Measurements from ENCODE around the gene DAAM1.

Gene DAAM1

DNA sequence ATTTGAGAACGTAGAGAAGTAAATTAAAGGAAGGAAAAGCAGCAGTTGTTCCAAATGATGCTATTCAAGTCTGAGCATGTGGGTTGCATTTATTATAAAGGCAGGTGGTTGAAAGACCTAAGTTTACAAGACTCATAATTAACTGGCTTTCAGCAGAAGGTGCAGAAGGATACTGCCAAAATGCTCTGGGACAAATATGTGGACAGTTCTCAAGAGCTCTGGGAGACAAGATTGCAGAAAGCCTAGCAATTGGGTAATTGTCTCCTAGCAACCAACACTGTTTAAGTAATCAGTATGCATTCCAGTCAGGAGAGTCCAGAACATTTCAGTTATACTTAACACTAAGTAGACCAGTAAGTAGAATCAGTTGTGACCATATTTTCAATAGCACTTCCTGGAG, 145.2 kb downstream of the DAAM1 start:
- Histone ChIP-seq H3K4me3 (ENCODE audit: low read depth in 1 of 2, low read length in 1 of 2) (no peak overlapping the region), H3K36me3 (no peaks in the 10 kb centered on the region), H3K27me3 (no peaks in the 10 kb centered on the region), H3K9me3 (no peaks in the 10 kb centered on the region), H3K4me1 (ENCODE audit: control insufficient read depth in 1 of 2, insufficient read depth in 1 of 2, low read depth in 1 of 2, low read length in 1 of 2) (peaks cover 36 to 42% of the 10 kb centered on the region in 2 experiments), H3K27ac (no peak overlapping the region)
- TF ChIP-seq, protein P1, sequence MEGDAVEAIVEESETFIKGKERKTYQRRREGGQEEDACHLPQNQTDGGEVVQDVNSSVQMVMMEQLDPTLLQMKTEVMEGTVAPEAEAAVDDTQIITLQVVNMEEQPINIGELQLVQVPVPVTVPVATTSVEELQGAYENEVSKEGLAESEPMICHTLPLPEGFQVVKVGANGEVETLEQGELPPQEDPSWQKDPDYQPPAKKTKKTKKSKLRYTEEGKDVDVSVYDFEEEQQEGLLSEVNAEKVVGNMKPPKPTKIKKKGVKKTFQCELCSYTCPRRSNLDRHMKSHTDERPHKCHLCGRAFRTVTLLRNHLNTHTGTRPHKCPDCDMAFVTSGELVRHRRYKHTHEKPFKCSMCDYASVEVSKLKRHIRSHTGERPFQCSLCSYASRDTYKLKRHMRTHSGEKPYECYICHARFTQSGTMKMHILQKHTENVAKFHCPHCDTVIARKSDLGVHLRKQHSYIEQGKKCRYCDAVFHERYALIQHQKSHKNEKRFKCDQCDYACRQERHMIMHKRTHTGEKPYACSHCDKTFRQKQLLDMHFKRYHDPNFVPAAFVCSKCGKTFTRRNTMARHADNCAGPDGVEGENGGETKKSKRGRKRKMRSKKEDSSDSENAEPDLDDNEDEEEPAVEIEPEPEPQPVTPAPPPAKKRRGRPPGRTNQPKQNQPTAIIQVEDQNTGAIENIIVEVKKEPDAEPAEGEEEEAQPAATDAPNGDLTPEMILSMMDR (IDR thresholded peaks at IDR 0.05), result no peak

DNA sequence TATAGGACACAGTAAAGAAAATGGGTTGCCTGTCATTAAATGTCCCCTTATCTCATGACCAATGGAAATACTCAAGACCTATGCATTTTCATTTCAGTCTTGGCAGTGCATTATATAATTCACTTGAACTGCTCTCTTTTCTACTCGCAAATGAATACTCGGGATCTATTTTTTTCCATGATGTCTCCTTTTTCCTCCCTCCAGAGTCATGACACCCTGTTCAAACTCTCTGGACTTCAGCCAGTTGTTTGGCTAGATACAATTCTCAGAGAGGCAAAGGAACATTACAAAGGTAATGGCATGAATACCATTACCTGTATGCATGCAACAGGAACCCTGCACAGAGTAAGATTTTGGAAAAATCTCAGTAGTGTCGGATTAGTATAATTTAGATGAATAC, 145.8 kb downstream of the DAAM1 start:
- Histone ChIP-seq H3K9me3 (no peaks in the 10 kb centered on the region), H3K4me1 (ENCODE audit: control insufficient read depth in 1 of 2, insufficient read depth in 1 of 2, low read depth in 1 of 2, low read length in 1 of 2) (peaks cover 36 to 42% of the 10 kb centered on the region in 2 experiments), H3K27ac (no peak overlapping the region), H3K4me3 (ENCODE audit: low read depth in 1 of 2, low read length in 1 of 2) (no peak overlapping the region), H3K36me3 (no peaks in the 10 kb centered on the region), H3K27me3 (no peaks in the 10 kb centered on the region)
- TF ChIP-seq, protein P1 (IDR thresholded peaks at IDR 0.05), result no peak

DNA sequence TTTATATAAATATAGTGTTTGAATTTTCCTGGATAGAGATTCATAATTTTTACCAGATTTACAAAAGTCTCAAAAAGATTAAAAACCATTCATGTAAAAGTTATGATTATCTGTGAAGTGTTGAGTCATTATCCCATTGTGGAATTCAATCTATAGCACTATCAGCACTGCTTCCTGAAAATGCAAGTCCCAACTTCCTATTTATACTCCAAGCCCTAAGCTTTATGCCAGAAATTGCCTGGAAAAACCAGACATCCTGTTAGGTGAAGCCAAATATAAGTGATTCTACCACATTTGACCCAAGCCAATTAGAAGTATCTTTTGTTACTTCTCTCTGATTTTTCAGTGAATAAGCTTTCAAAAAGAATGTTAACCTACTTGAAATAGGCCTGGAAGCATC, 147.6 kb downstream of the DAAM1 start:
- Histone ChIP-seq H3K27me3 (no peaks in the 10 kb centered on the region), H3K4me1 (ENCODE audit: control insufficient read depth in 1 of 2, insufficient read depth in 1 of 2, low read depth in 1 of 2, low read length in 1 of 2) (peaks cover 36 to 37% of the 10 kb centered on the region in 2 experiments), H3K27ac (no peak overlapping the region), H3K9me3 (no peaks in the 10 kb centered on the region), H3K4me3 (ENCODE audit: low read depth in 1 of 2, low read length in 1 of 2) (no peak overlapping the region), H3K36me3 (no peaks in the 10 kb centered on the region)
- TF ChIP-seq, protein P1 (IDR thresholded peaks at IDR 0.05), result no peak

DNA sequence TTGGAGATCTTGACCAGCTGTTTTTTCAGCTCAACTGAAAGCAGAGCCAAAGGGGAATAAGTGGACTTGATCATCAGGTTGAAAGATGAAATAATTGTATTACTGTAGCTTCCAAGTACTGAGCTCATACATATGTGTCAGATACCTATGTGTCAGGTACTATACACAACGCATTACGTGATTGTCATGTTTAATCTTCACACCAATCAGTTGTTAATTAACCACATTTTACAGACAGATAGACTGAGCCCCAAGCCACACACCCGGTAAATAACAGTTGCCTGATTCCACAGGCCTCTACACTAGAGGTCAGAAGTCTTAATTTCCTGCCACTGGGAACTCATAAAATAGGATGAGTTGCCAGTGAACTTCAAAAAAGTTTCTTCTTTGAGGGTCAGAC, 148.2 kb downstream of the DAAM1 start:
- H3K27ac ChIP-seq, result peak overlapping the region; percentile 56
- TF ChIP-seq, protein P1 (IDR thresholded peaks at IDR 0.05), result no peak

DNA sequence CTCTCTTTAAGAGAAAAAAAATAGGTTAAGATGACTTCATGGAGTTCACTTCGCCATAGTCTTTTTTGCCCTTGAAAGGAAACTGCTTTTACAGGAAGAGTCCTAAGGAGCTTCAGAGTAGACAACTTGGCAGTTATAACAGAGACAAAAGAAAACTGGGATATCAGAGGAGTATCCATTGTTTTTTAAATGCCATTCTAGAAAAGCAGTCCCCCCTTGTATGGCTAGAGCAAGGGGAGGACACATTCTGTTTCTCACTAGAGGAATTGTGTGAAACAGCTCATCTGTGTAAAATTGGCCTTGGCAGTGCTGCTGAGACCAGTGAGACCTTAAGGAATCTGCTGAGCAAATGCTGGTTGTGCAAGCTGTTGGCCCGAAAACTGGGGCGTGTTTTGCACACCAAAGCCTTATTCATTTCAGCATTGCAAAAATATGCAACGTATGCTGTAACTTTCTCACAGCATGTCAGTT, 148.7 kb downstream of the DAAM1 start:
- Histone ChIP-seq H3K4me1 (ENCODE audit: control insufficient read depth in 1 of 2, insufficient read depth in 1 of 2, low read depth in 1 of 2, low read length in 1 of 2) (peaks cover 36 to 37% of the 10 kb centered on the region in 2 experiments), H3K27ac (peak overlapping the region; percentile 56), H3K27me3 (no peaks in the 10 kb centered on the region), H3K36me3 (no peaks in the 10 kb centered on the region), H3K4me3 (ENCODE audit: low read depth in 1 of 2, low read length in 1 of 2) (no peak overlapping the region), H3K9me3 (no peaks in the 10 kb centered on the region)
- TF ChIP-seq, protein P1 (IDR thresholded peaks at IDR 0.05), result no peak

More for the DNA sequence above, 148.2 kb downstream of the DAAM1 start:
- Histone ChIP-seq H3K36me3 (no peaks in the 10 kb centered on the region), H3K4me1 (ENCODE audit: control insufficient read depth in 1 of 2, insufficient read depth in 1 of 2, low read depth in 1 of 2, low read length in 1 of 2) (peaks cover 36 to 37% of the 10 kb centered on the region in 2 experiments), H3K9me3 (no peaks in the 10 kb centered on the region), H3K4me3 (ENCODE audit: low read depth in 1 of 2, low read length in 1 of 2) (no peak overlapping the region), H3K27me3 (no peaks in the 10 kb centered on the region)

DNA sequence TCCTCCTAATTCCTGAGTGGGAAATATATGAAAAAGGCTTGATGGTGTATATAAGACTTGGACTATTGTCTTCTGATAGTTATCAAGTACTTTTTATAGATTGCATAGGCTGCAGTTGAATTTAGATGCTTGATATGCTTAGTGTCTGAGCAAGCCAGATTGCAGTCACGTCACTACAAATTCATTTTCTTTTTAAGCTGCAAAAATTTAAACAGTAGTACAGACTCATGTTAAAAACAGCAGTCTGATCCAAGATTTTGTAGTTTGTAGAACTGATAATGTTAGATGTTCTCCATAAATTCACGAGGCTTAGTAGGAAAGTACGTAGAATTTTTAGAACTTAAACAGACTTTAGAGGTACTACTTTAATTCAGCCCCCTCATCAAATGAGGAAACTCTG, 150.3 kb downstream of the DAAM1 start:
- TF ChIP-seq, protein P1 (IDR thresholded peaks at IDR 0.05), result no peak
- no peak overlapping the region for H3K27ac ChIP-seq

More for the DNA sequence above, 150.3 kb downstream of the DAAM1 start:
- no peaks in the 10 kb centered on the region for H3K36me3 ChIP-seq
- peaks cover 29% of the 10 kb centered on the region in 2 experiments for H3K4me1 ChIP-seq (ENCODE audit: control insufficient read depth in 1 of 2, insufficient read depth in 1 of 2, low read depth in 1 of 2, low read length in 1 of 2)
- H3K4me3 ChIP-seq (ENCODE audit: low read depth in 1 of 2, low read length in 1 of 2), result no peak overlapping the region
- H3K9me3 ChIP-seq, result no peaks in the 10 kb centered on the region
- H3K27me3 ChIP-seq, result no peaks in the 10 kb centered on the region

All from neutrophil (primary cell).